Gastroesophageal sphincter (tissue), 3 donors: ENCODE data around the gene KRTAP5-11.
"Not testable (repeated sequence)": the region's sequence is repeated elsewhere in the genome, so short reads cannot be mapped to it uniquely, and the experiment has no call there.

Source experiments
- EP300 ChIP-seq: sonication (generic); formaldehyde crosslinking; IDR thresholded peaks from one replicate; pipeline ENCODE4 v1.6.1; 2017; ENCODE audit warnings: antibody characterized with exemption, mild to moderate bottlenecking
- POLR2A ChIP-seq, 2 donors: fragments of 450-650 bp; IDR thresholded peaks; one replicate each; pipeline ENCODE4 v1.6.1; 2017; ENCODE audit warnings: antibody characterized with exemption in 2 of 2, mild to moderate bottlenecking in 2 of 2, moderate library complexity in 1 of 2
- POLR2AphosphoS5 ChIP-seq: sonication (generic); formaldehyde crosslinking; IDR thresholded peaks from one replicate; pipeline ENCODE4 v1.6.1; 2017; ENCODE audit warnings: antibody characterized with exemption
- TF ChIP-seq, protein P1 (sequence below), 4 experiments: fragments of 200-600 bp in 2 of 4; fragments of 450-650 bp in 2 of 4; sonication (generic) in 1 of 4; IDR thresholded peaks; one replicate each; pipeline ENCODE4 v1.5.1; 2017 to 2019; ENCODE audit warnings: antibody characterized with exemption in 4 of 4, mild to moderate bottlenecking in 2 of 4, moderate library complexity in 2 of 4

DNA sequence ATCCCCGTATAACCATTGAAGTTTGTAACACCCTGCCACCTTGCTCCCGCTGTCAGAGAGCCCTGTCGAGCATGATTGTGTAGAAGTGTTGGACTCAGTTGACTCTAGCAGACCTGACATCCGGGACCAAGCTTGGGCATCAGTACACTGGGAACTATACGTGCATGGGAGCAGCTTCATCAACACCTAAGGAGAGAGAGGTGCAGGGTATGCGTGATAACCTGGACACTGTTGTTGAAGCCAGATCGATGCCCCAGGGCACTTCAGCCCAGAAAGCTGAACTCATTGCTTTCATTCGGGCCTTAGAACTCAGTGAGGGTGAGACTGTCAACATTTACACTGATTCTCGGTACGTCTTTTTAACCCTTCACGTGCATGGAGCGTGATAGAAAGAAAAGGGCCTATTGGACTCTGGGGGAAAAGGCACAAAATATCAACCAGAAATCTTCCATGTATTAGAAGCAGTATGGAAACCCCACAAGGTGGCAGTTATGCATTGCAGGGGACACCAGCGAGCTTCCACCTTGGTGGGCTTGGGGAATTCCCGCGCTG is 31.8 kb upstream of the KRTAP5-11 start:
- TF ChIP-seq, protein P1, sequence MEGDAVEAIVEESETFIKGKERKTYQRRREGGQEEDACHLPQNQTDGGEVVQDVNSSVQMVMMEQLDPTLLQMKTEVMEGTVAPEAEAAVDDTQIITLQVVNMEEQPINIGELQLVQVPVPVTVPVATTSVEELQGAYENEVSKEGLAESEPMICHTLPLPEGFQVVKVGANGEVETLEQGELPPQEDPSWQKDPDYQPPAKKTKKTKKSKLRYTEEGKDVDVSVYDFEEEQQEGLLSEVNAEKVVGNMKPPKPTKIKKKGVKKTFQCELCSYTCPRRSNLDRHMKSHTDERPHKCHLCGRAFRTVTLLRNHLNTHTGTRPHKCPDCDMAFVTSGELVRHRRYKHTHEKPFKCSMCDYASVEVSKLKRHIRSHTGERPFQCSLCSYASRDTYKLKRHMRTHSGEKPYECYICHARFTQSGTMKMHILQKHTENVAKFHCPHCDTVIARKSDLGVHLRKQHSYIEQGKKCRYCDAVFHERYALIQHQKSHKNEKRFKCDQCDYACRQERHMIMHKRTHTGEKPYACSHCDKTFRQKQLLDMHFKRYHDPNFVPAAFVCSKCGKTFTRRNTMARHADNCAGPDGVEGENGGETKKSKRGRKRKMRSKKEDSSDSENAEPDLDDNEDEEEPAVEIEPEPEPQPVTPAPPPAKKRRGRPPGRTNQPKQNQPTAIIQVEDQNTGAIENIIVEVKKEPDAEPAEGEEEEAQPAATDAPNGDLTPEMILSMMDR (IDR thresholded peaks at IDR 0.05), result not testable (repeated sequence)
- not testable (repeated sequence) for TF ChIP-seq POLR2A (IDR thresholded peaks at IDR 0.05); POLR2AphosphoS5; EP300
